ENCODE results near the gene COL18A1.
"Not testable (repeated sequence)": the region's sequence is repeated elsewhere in the genome, so short reads cannot be mapped to it uniquely, and the experiment has no call there.

The COL18A1 gene

DNA sequence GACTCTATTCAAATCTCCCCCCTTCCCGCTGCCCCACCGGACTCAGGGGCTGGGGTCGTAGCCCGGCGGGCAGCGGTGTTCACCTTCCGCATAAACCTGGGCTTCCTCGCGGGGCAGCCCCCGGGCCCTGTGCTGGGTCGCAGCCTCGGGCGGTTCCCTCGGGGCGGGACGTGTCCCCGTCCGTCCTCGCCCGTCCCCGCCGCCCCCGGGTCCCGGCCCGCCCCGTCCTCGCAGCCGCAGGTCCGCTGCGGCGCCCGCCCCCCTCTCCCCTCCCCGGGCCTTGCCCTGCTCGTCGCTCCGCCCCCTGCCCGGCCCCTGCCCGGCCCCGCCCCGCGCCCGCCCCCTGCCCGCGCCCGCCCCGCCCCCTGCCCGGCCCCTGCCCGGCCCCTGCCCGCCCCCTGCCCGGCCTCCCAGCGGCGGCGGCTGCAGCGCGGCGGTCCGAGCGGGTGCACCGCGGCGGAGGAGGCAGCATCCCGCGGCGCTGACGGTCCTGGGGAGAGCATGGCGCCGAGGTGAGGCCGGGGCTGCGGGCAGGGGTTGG, at the start of gene COL18A1:
Gene COL18A1 (plus strand): TSS at position 436 of the 541 bp plus-strand sequence. CDS start 66 bp downstream, at position 502.
- peak; percentile 31 for DNase-seq (ENCODE audit: low spot score)

DNA sequence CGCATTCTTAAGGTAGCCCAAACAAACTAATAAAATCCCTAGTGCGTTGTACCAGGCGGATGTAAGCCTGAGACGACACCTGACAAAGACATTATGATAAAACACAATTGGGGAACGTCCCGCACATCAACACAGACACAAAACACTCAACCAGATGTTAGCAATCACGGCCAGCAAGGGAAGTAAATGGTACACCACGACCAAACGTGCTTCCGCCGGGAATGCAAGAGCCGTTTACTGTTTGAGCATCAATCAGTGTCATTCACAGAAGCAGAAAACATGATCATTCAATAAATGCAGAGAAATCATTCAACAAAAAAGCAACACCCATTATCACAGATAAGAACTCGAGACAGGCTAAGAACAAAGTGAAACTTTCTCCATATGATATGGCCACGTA, 49.4 kb upstream of the COL18A1 start:
- DNase-seq (ENCODE audit: low spot score), result no peak

DNA sequence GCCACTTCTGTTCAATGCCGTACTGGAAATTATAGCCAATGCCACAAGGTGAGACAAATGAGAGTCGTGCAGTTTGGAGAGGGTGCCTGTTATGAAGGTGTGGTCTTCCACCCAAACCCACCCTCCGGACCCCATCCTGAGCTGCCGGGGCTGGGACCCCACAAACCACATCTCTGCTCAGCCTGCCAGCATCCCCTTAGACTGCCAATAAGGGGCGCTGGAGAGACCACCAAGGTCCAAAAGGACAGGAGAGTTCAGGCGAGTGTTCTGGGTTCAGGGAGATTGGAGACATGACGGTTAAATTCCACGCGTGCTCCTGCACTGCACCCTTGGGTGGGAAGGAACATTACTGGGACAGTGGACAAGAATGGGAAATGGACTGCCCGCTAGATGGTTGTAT, 48.7 kb upstream of the COL18A1 start:
- DNase-seq (ENCODE audit: low spot score), result no peak

DNA sequence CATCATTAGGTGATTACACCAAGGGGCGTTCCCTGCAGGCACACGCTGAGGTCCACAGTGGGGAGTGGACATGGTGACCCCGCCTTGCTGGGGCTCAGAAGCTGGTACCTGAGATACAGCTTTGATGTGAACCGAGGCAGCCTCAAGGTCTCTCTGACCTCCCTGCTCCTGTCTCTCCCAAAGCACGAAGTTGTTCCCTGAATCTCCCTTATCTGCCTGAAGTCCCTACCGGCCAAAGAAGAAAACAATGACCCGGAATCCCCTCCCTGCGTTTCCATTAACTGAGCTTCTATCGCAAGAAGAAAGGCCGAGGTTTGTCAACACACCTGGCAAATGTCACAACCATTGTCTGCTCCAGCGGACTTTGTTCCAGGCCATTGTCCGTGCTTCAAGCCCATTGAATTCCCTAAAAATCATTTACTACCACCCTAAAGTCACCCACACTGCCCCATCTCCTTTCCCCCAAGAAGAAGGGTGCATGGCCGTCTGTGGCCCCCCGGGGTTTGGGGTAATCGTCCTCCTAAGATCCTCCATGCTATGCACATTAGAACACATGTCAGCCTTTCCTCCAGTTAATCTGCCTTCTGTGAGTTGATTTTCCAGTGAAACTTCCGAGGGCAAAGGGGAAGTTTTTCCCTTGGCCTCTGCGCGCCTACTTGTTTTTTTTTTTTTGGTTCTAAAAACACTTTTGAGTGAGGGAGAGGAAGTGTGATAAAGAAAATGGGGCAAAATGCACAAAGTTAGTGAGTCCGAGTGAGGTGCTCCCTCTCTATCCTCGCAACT, 48.1 kb upstream of the COL18A1 start:
- DNase-seq (ENCODE audit: low spot score), result no peak

DNA sequence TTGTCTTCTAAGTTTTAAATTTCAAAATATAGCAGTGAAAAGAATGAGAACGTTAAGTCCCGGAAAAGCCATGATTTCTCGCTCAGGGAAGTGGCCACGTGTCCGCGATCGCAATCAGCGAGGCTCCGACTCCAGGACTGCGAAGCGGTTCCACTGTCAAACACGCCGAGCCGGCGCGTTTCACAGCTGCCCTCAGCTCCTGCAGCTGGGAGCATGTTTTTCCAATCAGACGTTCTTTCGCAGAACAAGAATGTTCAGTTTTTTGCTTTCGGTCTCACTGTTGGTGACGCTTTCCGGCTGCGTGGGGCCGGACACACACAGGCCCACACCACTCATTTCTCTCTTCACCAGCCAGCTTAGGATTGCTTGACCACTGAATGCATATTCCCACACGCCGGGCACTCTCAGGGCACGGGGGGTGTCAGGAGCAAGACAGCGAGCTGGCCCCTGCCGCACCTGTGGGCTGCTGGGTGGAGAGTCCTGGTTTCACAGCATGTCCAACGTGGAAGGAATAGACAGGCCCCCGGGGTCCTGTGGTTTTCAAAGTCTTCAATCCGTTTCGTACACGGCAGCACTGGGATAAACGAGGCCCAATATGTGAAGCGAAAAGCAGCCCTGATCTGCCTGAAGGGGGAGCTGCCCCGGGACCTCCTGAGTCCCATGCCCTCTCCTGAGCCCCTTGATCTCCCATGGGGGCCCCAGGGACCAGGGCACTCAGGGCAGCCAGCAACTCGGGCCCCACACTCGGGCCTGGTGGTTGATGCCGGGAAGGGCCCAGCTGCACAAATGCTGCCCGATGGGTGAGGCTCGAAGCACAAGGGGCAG, 47.3 kb upstream of the COL18A1 start:
- DNase-seq (ENCODE audit: low spot score), result no peak

DNA sequence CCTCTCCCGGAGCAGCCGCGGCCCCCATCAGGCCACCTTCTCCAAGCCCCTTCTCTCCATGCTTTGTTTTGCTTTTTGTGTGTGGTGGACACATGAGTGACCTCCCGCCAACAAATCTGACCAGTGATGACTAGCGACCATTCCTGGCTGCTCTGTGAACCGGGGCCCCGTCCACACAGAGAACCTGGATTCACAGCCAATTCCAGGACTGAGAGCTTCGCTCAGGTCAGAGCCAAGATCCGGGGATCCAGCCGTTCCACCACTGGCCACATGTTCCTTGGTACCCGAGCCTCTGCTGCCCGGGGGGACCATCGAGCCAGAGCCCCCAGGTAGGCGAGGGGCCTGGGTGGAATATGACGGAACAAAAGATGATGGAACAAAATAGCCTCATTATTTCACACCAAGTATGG, 46.7 kb upstream of the COL18A1 start:
- DNase-seq (ENCODE audit: low spot score), result no peak

DNA sequence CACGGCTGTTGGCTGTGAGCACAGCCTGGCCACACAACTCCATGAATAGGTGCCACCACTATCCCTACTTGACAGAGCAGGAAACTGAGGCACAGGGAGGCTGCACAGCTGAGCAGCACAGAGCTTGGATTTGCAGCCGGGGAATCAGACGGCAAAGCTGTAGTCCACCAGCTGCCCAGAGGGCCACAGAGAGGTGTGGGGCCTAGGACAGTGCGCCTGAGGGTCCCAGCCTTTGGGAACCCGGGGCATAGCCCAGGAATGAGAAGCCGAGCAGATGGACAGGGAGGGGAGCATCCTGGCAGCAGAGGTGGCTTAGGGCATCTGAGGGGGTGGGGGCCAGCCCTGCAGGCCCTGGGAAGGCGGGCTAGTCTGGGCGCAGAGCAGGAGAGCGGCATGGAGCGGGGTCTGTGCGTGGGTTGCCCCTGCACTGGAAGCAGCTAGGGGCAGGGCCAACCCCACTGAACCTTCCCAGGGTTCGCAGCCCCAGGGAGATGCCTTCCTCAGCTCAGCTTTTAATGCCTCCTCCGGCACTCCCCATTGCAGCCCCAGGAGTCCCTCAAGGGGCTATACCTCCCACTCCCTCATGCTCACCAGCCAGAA, 46.2 kb upstream of the COL18A1 start:
- DNase-seq (ENCODE audit: low spot score), result no peak

DNA sequence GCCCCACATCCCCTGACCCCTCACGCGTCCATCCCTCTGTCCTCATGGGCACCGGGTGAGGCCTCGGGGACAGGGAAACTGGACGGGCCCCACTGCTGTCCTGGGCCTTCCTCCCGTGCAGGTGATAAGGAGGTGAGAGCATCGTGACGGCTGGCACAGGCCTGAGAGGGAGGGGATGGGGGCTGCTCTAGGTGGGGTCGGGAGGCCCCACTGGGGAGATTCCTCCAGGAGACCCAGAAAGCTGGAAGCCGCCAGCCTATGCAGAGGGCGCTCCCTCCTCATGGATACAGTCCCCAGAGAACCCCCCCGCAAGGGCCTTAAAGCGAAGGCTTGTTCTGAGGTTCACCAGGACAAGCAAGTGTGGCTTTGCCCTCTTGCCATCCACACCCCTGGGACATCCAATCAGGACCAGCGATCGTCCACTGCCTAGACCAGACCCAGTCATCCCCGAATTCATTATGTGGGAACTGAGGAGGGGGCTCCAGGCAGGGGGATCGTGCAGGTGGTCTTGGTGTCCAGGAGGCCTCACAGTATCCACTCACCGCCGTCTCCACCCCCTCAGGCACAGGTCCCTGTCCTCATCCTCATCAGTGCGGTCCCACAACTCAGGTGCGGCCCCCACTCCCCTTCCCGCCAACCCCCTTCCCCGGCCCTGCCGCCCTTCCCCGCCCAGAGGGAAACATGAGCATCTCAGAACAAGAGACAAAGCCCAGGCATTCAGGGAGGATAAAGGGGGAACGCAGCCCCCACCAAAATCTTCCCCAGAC, 45.3 kb upstream of the COL18A1 start:
- DNase-seq (ENCODE audit: low spot score), result no peak

DNA sequence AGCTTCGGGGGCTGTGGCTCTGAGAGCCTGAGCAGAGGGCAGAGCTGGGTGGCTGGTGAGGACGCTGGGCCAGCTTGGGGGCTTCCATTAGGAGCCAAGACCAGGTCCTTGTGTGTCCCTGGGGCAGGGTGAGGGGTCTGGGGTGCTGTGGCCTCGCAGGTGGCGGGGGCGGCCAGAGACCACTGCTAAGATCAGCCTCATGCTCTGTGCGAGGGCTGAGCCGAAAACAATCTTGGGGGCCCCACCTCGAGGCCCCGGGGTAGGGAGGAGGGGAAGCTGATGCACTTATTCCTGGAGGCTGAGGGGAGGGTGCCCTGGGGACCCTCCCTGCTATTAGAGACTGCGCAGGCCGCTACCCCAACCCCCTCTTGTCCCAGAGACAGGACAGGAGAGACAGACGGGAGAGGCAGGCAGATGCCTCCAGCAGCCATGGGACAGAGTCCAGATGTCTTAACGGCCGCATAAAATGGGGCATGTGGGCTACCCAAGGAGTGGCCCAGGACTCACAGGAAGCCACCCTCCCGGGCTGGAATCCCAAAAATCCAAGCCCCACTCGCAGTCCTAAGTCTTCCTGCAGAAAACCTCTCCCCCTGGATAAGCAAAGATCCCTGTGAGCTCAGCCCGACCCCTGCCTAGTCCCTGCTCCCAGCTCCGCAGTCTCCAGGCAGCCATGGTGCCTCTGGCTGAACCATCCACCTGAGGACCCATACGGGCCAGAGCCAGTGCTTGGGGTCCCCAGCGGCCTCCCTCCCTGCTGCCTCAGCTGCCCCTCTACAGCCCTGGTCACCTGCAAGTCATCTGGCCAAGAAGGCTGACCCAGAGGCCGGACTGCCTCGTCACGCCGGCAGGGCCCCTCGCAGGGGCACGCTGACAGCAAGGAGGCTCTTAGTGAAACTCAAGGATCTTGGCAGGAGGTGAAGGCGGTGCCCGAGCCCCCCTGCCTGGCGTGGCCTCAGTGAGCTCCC, 43.6 kb upstream of the COL18A1 start:
- DNase-seq (ENCODE audit: low spot score), result no peak

DNA sequence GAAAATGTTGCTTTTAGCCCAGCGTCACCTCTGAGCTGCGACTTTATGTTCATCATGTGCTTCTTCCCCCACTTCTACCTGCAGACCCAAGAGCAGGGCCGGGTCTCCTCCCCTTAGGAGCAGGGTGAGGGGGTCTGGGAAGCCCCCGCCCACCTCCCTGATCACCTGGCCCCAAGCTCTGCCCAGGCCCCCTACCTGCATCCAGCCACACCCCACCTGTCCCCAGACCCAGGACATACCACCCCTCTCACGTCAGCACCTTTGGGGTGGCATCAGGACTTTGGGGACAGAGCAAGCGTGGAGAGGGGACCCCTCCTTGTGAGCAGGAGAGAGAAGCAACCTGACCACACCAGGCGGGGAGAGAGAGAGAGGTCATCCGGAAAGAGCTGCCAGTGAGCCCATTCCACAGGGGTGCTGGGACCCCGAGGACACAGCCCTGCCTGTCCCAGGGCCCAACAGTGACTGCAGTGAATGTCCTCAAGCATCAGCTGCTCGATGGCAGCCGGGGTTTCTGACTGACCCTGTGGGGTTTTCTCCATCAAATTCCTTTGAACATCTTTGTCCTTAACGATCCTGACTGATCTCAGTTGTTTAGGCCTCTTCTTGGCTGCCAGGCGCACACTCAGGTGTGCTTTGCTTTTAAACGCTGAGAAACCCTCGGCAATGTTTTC, 42.8 kb upstream of the COL18A1 start:
- no peak for DNase-seq (ENCODE audit: low spot score)

DNA sequence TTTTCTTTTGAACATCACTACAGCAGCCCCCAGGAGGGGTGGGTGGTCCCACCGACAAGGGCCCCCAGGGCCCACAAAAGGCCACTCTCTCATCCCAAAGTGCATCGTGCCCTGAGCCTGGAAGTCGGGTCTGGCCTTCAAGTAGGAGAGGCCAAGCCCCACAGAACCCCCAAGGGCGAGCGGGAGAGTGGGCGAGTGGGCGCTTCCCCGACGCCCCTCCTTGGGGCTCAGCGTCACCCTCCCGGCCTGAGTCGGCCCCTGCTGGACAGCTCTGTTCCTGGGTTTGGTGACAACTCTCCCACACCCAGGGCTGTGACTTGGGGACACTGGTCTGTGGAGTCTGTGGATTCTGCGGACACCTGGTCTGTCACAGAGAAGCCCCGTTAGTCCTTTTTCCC, 42.2 kb upstream of the COL18A1 start:
- no peak for DNase-seq (ENCODE audit: low spot score)

DNA sequence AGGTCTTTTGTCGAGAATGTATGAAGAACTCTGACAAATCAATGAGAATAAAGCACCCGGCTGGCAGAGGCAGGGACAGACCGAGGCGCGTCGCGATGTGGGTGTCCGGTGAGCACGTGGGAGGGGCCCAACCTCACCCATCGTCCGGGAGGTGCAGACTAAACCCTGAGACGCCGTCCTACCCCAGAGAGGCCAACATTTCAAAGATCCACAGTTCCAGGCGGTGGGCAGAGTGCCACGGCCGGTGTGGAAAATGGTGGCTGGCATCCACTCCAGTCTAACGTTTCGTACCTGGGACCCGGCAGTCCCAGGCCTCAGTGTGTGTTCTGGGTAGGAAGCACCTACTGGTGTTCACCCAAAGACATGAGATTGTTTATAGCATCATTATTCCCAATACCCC, 41.7 kb upstream of the COL18A1 start:
- not testable (repeated sequence) for DNase-seq (ENCODE audit: low spot score)

DNA sequence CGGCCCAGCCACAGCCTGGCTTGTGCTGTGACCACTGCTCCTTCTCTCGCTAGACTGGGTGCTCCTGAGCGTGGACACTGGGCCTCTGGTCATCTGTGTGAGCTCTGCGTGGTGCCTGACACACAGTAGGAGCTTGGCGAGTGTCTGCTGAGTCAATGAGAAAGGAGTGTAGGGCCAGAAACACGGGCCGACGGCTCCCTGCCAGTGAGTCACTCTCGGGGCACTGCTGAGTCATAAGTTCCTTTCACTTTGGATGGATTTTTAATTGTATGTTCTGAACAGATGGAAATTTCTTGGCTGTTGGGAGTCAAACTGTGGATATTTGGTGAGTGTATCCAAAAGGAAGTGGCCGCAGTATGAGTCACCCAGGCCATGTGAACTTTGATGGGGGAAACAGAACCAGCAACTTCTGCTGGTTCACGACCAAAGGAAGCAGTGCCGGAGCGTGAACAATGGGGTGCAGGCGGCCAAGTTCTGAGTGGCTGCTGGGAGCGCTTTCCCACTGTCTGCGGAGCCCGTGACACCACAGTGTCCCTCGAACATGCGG, 41.0 kb upstream of the COL18A1 start:
- peak; percentile 87 for DNase-seq (ENCODE audit: low spot score)

DNA sequence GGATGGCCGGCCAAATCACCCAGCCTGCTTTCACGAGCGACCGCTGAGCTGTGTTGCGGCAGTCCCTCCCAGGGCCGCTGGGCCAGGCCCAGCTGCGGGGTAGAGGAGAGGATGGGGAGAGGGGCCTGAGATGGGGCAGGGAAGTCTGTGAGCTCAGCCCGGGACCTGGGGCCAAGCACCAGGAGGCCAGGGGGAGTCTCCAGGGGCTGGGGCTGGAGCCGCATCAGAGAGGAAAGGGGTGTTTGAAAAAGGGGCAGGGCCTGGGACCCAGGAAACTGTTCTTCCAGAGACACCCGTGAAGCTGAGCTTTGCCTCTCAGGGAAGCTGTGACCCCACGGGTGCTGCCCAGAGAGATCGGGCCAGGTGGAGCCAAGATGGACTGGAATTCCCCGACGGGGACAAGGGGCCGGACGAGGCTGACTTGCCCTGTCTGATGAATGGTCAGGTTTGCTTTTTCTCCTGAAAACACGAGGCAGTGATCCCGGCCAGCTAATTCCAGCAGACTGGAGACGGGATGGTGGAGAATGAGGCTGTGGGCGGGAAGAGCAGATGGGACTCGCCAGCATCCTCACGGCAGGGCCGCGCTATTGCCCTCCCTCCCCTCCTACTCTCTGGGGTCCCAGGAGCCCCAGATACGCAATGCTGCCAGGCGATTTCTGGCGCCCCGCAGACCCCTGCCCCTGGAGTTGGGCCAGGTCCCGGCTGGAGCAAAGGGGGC, 40.3 kb upstream of the COL18A1 start:
- no peak for DNase-seq (ENCODE audit: low spot score)

DNA sequence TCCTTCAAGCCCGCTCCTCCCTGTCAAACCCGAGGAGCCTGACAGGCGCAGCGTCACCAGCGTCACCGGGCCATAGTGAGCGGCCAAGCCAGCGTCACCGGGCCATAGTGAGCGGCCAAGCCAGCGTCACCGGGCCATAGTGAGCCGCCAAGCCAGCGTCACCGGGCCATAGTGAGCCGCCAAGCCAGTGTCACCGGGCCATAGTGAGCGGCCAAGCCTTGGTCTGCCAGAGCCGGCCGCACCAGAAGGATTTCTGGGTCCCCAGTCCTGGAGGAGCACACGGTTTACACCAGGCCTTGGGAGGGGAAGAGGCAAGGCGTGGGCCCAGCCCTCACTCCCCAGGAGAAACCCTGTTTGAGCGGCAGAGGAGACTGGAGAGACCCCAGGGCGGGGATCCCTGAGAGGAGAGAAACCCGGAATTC, 39.8 kb upstream of the COL18A1 start:
- DNase-seq (ENCODE audit: low spot score), result no peak

DNA sequence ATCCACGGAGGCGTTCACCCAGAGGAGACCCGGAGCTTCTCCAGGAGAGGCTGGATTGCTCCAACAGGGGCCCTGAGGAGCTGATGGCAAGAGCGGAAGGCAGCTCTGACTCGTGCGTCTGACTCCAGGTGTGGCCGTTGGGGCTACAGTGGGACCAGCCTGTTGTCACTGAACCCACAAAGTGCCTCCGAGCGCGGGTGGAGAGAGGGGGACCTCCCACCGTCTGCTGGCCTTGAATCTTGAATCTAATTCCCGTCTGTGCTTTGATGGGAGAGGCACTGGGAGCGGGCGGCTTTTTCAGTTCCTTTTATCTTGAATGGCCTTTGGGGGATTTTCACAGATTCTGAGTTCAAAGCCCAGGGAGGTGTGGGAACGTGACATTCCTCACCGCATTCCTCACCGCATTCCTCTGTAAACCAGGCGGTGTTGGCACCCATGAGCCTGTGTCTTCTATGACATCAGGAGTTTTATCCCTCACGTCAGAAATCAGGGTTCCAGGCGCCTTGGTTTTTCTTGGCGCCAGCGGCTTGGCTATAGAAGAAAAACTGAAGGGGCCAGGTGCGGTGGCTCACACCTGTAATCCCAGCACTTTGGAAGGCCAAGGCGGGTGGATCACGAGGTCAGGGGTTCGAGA, 39.2 kb upstream of the COL18A1 start:
- DNase-seq (ENCODE audit: low spot score), result peak; percentile 63

DNA sequence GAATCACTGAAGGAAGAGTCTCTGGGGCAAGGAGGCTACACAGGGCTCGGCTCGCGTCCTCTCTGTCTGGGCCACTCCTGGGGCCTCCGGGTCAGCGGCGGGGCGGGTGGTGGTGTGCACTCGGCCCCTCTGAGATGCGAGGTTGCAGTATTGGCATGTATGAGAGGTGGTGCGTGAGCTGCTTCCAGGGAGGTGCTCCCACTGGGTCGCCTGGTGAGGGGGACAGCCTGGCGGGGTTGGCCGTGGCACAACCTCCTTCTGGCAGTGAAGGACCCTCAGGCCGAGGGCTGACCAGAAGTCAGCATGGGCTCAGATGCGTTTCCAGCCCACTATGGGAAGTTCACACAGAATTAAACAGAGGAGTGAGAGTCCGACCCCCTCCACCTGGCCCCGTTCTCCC, 38.5 kb upstream of the COL18A1 start:
- no peak for DNase-seq (ENCODE audit: low spot score)

DNA sequence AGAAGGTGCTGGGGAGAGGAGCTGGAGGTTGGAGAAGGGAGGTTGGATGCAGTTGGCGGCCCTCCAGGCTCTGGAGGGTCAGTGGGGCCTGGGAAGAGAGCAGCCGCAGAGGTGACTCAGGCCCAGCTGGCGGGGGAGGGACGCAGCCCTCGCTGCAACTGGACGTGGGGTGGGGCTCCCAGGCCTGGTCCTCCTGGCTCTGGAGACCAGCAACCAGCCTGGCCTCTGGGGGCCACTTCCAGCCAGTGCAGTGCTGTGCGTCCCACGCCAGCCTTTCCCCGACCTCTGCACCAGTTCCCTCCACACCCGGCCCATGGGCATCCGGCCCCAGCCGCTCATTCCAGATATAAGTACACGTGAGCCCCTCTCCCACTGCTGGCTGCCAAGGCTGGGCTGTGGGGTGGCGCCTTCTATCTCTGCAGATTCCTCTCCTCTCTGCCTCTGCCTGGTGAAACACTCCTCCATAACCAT, 38.0 kb upstream of the COL18A1 start:
- peak; percentile 54 for DNase-seq (ENCODE audit: low spot score)

Measured in LoVo (cell line).